Measurements from ENCODE around the gene PCK1. TPM values are rescaled to one million over a fixed set of nuclear protein-coding genes. Genes with fewer than 3 reads are reported as not detected.

Gene PCK1
- total RNA-seq, 1 experiment from 2014 or later: not detected

- no peak for DNase-seq (ENCODE audit: low read depth)
Measured at GRCh38 chr20:57559658-57560553, 1.0 kb upstream of the PCK1 start.

GRCh38 chr20:57561356-57562279 is 708 bp downstream of the PCK1 start:
- no peak for DNase-seq (ENCODE audit: low read depth)

- no peak for DNase-seq (ENCODE audit: low read depth)
Measured at GRCh38 chr20:57562541-57563465, 1.9 kb downstream of the PCK1 start.

- DNase-seq (ENCODE audit: low read depth): no peak
Measured at GRCh38 chr20:57563522-57563921, 2.6 kb downstream of the PCK1 start.

GRCh38 chr20:57564180-57564802 is 3.4 kb downstream of the PCK1 start:
- DNase-seq (ENCODE audit: low read depth): no peak

- no peak for DNase-seq (ENCODE audit: low read depth)
Measured at GRCh38 chr20:57564951-57565642, 4.2 kb downstream of the PCK1 start.

GRCh38 chr20:57566399-57566798 is 5.5 kb downstream of the PCK1 start:
- no peak for DNase-seq (ENCODE audit: low read depth)

GRCh38 chr20:57566803-57567459 is 6.0 kb downstream of the PCK1 start:
- DNase-seq (ENCODE audit: low read depth): no peak

GRCh38 chr20:57567471-57568079 is 6.7 kb downstream of the PCK1 start:
- DNase-seq (ENCODE audit: low read depth): no peak

- DNase-seq (ENCODE audit: low read depth): no peak
Measured at GRCh38 chr20:57568088-57568896, 7.4 kb downstream of the PCK1 start.

GRCh38 chr20:57568960-57569359 is 8.1 kb downstream of the PCK1 start:
- DNase-seq (ENCODE audit: low read depth): no peak

- DNase-seq (ENCODE audit: low read depth): no peak
Measured at GRCh38 chr20:57570145-57570850, 9.4 kb downstream of the PCK1 start.

GRCh38 chr20:57570920-57571319 is 10.0 kb downstream of the PCK1 start:
- no peak for DNase-seq (ENCODE audit: low read depth)

- DNase-seq (ENCODE audit: low read depth): no peak
Measured at GRCh38 chr20:57571782-57572416, 11.0 kb downstream of the PCK1 start.

GRCh38 chr20:57573242-57573641 is 12.3 kb downstream of the PCK1 start:
- peak; percentile 3 for DNase-seq (ENCODE audit: low read depth)

GRCh38 chr20:57573894-57574293 is 13.0 kb downstream of the PCK1 start:
- no peak for DNase-seq (ENCODE audit: low read depth)

GRCh38 chr20:57574954-57575353 is 14.0 kb downstream of the PCK1 start:
- DNase-seq (ENCODE audit: low read depth): no peak
